Neural cell (in vitro differentiated cells): Measurements from ENCODE around the gene SPINK9. TPM values are rescaled to one million over a fixed set of nuclear protein-coding genes. Genes with fewer than 3 reads are reported as not detected.

Experiments used
- H2AFZ ChIP-seq: fragments of 200-600, 300-800 bp; sonication (generic), shearing (Covaris generic); 2 replicates; pipeline ENCODE4 v1.6.0; 2014; ENCODE audit warnings: low read depth, mild to moderate bottlenecking, antibody characterized with exemption, low read length, moderate library complexity
- H3F3A ChIP-seq: fragments of 200-600 bp; shearing (Covaris generic); 2 replicates; pipeline ENCODE4 v1.6.1; 2016; ENCODE audit warnings: mild to moderate bottlenecking, moderate library complexity, mixed read lengths, antibody characterized with exemption, low read length; ENCODE audit not compliant: insufficient read depth, poor library complexity, severe bottlenecking
- H3K27ac ChIP-seq: fragments of 200-600, 300-800 bp; sonication (generic), shearing (Covaris generic); 2 replicates; pipeline ENCODE4 v1.5.1; 2014; ENCODE audit warnings: mild to moderate bottlenecking, low read length, moderate library complexity
- H3K27me3 ChIP-seq: fragments of 300-800, 200-600 bp; sonication (generic), shearing (Covaris generic); 2 replicates; pipeline ENCODE4 v1.6.0; 2014; ENCODE audit warnings: mild to moderate bottlenecking, low read depth, low read length, moderate library complexity; ENCODE audit not compliant: insufficient read depth
- H3K36me3 ChIP-seq: fragments of 300-800, 200-600 bp; sonication (generic), shearing (Covaris generic); 2 replicates; pipeline ENCODE4 v1.5.1; 2014; ENCODE audit warnings: mild to moderate bottlenecking, antibody characterized with exemption, low read length, moderate library complexity; ENCODE audit not compliant: insufficient read depth
- H3K4me2 ChIP-seq: fragments of 300-800, 200-600 bp; sonication (generic), shearing (Covaris generic); 2 replicates; pipeline ENCODE4 v1.6.0; 2014; ENCODE audit warnings: mild to moderate bottlenecking, low read length
- H3K4me3 ChIP-seq: fragments of 300-800, 200-600 bp; sonication (generic), shearing (Covaris generic); 2 replicates; pipeline ENCODE4 v1.5.1; 2014; ENCODE audit warnings: mild to moderate bottlenecking, low read length, moderate library complexity
- H3K79me2 ChIP-seq: fragments of 200-600 bp; shearing (Covaris generic); replicated peaks from 2 replicates; pipeline ENCODE4 v1.6.0; 2014; ENCODE audit warnings: mild to moderate bottlenecking, low read length, moderate library complexity; ENCODE audit not compliant: insufficient read depth
- H3K9ac ChIP-seq: fragments of 300-800, 200-600 bp; sonication (generic), shearing (Covaris generic); 2 replicates; pipeline ENCODE4 v1.6.1; 2016; ENCODE audit warnings: mild to moderate bottlenecking, low read length, mixed read lengths
- H3K9me2 ChIP-seq: fragments of 200-600 bp; shearing (Covaris generic); 2 replicates; pipeline ENCODE4 v1.6.1; 2016; ENCODE audit warnings: mild to moderate bottlenecking, low read length, mixed read lengths; ENCODE audit not compliant: insufficient read depth
- H3K9me3 ChIP-seq: fragments of 200-600, 300-800 bp; sonication (generic), shearing (Covaris generic); 2 replicates; pipeline ENCODE4 v1.6.1; 2016; ENCODE audit warnings: mild to moderate bottlenecking, mixed run types, low read length, moderate library complexity, mixed read lengths
- H4K20me1 ChIP-seq: fragments of 200-600 bp; shearing (Covaris generic); 2 replicates; pipeline ENCODE4 v1.6.1; 2016; ENCODE audit warnings: mild to moderate bottlenecking, mixed run types; ENCODE audit not compliant: insufficient read depth
- EP300 ChIP-seq: fragments of 450-650 bp; conservative IDR thresholded peaks from 2 replicates; pipeline ENCODE4 v1.6.1; 2014; ENCODE audit warnings: antibody characterized with exemption, mild to moderate bottlenecking, moderate library complexity; ENCODE audit not compliant: poor library complexity, severe bottlenecking
- EZH2 ChIP-seq: fragments of 200-600, 300-800 bp; shearing (Covaris generic), sonication (generic); IDR thresholded peaks from 2 replicates; pipeline ENCODE4 v1.6.1; 2014; ENCODE audit warnings: antibody characterized with exemption, low read length, borderline replicate concordance, mild to moderate bottlenecking; ENCODE audit not compliant: insufficient read depth, poor library complexity, severe bottlenecking
- MXI1 ChIP-seq: fragments of 450-650 bp; conservative IDR thresholded peaks from 2 replicates; pipeline ENCODE4 v1.6.1; 2014; ENCODE audit warnings: antibody characterized with exemption, mild to moderate bottlenecking; ENCODE audit not compliant: poor library complexity, severe bottlenecking
- POLR2AphosphoS5 ChIP-seq: IDR thresholded peaks from 2 replicates; pipeline ENCODE4 v1.6.1; 2012
- RAD21 ChIP-seq: fragments of 450-650 bp; conservative IDR thresholded peaks from 2 replicates; pipeline ENCODE4 v1.6.1; 2014; ENCODE audit warnings: antibody characterized with exemption, mild to moderate bottlenecking, moderate library complexity
- SMC3 ChIP-seq: fragments of 450-650 bp; conservative IDR thresholded peaks from 2 replicates; pipeline ENCODE4 v1.6.1; 2014; ENCODE audit warnings: antibody characterized with exemption, mild to moderate bottlenecking, moderate library complexity; ENCODE audit not compliant: poor library complexity
- TAF1 ChIP-seq: IDR thresholded peaks from 2 replicates; pipeline ENCODE4 v1.6.1; 2012; ENCODE audit warnings: low read depth
- polyA plus RNA-seq: library from polyadenylated mRNA; depleted of rRNA; stranded (reverse); fragments of >200 nt; gene quantifications from 2 replicates; pipeline ENCODE4 v1.2.3, GENCODE V29; 2014
- TF ChIP-seq, protein P1 (sequence below): fragments of 450-650 bp; IDR thresholded peaks from 2 replicates; pipeline ENCODE4 v1.5.1; 2014; ENCODE audit warnings: antibody characterized with exemption, mild to moderate bottlenecking, moderate library complexity; ENCODE audit not compliant: poor library complexity, severe bottlenecking
- TF ChIP-seq, protein P2 (sequence below): IDR thresholded peaks from 2 replicates; pipeline ENCODE4 v1.6.1; 2012; ENCODE audit warnings: borderline replicate concordance

SPINK9 gene
- polyA plus RNA-seq, 1 donor from 2014 or later: not detected

DNA sequence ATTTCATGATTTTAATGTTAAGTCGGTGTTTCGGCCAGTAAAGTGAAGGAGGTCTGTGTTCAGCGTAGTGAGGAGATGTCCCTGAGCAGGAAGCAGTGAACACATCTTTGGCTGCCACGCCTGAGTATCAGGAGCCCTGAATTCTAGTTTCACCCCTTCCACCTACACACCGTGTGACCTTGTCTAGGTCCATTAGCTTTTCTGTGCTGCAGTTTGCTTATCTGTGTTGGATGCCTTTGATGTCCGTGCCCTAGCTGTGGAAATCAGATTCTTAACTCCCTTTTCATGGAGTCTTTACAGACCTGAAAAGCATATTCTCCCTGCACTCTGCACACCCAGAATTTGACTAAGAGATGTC is 49.0 kb downstream of the SPINK9 start:
- H3K9me2 ChIP-seq: no peaks in the 10 kb centered on the region
- peaks cover 44% of the 10 kb centered on the region for H3K79me2 ChIP-seq
- TF ChIP-seq RAD21 (no peak), SMC3 (no peak), EZH2 (no peak)
- no peaks in the 10 kb centered on the region for H4K20me1 ChIP-seq
- peak overlapping the region; percentile 83 for H3K4me3 ChIP-seq
- no peaks in the 10 kb centered on the region for H3K27me3 ChIP-seq
- H3K36me3 ChIP-seq: no peaks in the 10 kb centered on the region
- H3K27ac ChIP-seq: peak overlapping the region; percentile 90
- peak overlapping the region; percentile 94 for H3K9ac ChIP-seq
- peak overlapping the region; percentile 96 for H3K4me2 ChIP-seq
- H2AFZ ChIP-seq: peak overlapping the region; percentile 89
- H3K9me3 ChIP-seq: no peaks in the 10 kb centered on the region
- no peaks in the 10 kb centered on the region for H3F3A ChIP-seq

DNA sequence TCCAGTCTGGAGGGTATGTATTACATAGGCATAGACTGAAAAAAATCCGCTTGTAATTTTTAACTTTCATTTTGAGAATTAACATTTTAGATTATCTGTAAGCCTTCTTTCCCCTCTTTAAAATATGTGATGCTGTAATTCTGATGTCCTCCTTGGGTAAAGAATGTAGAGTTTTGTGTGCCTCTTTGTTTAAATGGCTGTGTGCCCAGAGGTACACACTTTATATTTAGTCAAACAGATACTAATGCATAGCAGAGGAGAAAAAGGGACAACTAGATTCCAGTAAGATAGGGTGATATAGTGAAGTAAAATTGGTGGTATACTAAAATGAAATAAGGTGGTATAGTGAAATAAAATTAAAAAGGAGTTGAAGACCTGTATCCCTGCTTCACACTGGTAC is 49.7 kb downstream of the SPINK9 start:
- Histone ChIP-seq H3F3A (no peaks in the 10 kb centered on the region), H3K4me3 (peak overlapping the region; percentile 83), H2AFZ (no peak overlapping the region), H3K79me2 (peaks cover 49% of the 10 kb centered on the region), H3K9ac (peak overlapping the region; percentile 94), H3K27me3 (no peaks in the 10 kb centered on the region), H3K9me3 (no peaks in the 10 kb centered on the region), H3K4me2 (peak overlapping the region; percentile 96), H3K27ac (no peak overlapping the region), H4K20me1 (no peaks in the 10 kb centered on the region), H3K9me2 (no peaks in the 10 kb centered on the region), H3K36me3 (no peaks in the 10 kb centered on the region)
- no peak for TF ChIP-seq POLR2AphosphoS5
- no peak for TF ChIP-seq EP300
- no peak for TF ChIP-seq EZH2
- no peak for TF ChIP-seq SMC3
- no peak for TF ChIP-seq MXI1
- TF ChIP-seq, protein P1, sequence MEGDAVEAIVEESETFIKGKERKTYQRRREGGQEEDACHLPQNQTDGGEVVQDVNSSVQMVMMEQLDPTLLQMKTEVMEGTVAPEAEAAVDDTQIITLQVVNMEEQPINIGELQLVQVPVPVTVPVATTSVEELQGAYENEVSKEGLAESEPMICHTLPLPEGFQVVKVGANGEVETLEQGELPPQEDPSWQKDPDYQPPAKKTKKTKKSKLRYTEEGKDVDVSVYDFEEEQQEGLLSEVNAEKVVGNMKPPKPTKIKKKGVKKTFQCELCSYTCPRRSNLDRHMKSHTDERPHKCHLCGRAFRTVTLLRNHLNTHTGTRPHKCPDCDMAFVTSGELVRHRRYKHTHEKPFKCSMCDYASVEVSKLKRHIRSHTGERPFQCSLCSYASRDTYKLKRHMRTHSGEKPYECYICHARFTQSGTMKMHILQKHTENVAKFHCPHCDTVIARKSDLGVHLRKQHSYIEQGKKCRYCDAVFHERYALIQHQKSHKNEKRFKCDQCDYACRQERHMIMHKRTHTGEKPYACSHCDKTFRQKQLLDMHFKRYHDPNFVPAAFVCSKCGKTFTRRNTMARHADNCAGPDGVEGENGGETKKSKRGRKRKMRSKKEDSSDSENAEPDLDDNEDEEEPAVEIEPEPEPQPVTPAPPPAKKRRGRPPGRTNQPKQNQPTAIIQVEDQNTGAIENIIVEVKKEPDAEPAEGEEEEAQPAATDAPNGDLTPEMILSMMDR: no peak
- TF ChIP-seq, protein P2, sequence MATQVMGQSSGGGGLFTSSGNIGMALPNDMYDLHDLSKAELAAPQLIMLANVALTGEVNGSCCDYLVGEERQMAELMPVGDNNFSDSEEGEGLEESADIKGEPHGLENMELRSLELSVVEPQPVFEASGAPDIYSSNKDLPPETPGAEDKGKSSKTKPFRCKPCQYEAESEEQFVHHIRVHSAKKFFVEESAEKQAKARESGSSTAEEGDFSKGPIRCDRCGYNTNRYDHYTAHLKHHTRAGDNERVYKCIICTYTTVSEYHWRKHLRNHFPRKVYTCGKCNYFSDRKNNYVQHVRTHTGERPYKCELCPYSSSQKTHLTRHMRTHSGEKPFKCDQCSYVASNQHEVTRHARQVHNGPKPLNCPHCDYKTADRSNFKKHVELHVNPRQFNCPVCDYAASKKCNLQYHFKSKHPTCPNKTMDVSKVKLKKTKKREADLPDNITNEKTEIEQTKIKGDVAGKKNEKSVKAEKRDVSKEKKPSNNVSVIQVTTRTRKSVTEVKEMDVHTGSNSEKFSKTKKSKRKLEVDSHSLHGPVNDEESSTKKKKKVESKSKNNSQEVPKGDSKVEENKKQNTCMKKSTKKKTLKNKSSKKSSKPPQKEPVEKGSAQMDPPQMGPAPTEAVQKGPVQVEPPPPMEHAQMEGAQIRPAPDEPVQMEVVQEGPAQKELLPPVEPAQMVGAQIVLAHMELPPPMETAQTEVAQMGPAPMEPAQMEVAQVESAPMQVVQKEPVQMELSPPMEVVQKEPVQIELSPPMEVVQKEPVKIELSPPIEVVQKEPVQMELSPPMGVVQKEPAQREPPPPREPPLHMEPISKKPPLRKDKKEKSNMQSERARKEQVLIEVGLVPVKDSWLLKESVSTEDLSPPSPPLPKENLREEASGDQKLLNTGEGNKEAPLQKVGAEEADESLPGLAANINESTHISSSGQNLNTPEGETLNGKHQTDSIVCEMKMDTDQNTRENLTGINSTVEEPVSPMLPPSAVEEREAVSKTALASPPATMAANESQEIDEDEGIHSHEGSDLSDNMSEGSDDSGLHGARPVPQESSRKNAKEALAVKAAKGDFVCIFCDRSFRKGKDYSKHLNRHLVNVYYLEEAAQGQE: no peak
- TF ChIP-seq TAF1: no peak
- TF ChIP-seq RAD21: no peak

DNA sequence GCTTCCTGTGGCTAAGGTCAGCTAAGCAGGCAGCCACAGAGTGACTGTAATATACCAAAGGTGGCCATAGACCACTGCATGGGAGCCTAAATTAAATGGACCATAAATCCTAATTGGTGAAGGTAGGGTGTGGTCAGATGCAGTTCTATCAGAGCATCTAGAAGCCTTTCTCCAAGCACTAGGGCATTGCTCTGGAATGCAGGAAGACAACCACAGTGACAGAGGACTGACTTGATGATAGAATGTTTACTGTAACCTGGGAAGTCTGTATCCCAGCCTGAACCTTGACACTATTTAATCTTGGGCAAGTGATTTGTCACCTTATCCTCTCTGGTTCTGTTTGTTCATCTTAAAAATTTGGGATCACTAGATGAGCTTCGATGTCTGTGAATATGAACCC is 50.7 kb downstream of the SPINK9 start:
- Histone ChIP-seq H3K9me3 (no peaks in the 10 kb centered on the region), H3K4me3 (peak overlapping the region; percentile 83), H3K9ac (no peak overlapping the region), H3K4me2 (peak overlapping the region; percentile 96), H3F3A (no peaks in the 10 kb centered on the region), H4K20me1 (no peaks in the 10 kb centered on the region), H3K79me2 (peaks cover 58% of the 10 kb centered on the region), H3K36me3 (no peaks in the 10 kb centered on the region), H2AFZ (no peak overlapping the region), H3K27me3 (no peaks in the 10 kb centered on the region), H3K27ac (no peak overlapping the region), H3K9me2 (no peaks in the 10 kb centered on the region)
- TF ChIP-seq, protein P1: no peak
- TF ChIP-seq EZH2: no peak
- no peak for TF ChIP-seq EP300
- no peak for TF ChIP-seq SMC3
- no peak for TF ChIP-seq RAD21
- no peak for TF ChIP-seq MXI1
- no peak for TF ChIP-seq POLR2AphosphoS5
- TF ChIP-seq, protein P2: no peak
